Hepatocyte (in vitro differentiated cells): ENCODE results near the gene KCNK17.

Source experiments
- CTCF ChIP-seq: fragments of 200-600 bp; sonication (generic); IDR thresholded peaks from 2 replicates; pipeline ENCODE4 v1.5.1; 2016; ENCODE audit warnings: antibody characterized with exemption, mild to moderate bottlenecking; ENCODE audit not compliant: poor library complexity
- EZH2 ChIP-seq: fragments of 200-600 bp; sonication (generic); IDR thresholded peaks from 2 replicates; pipeline ENCODE4 v1.6.1; 2016; ENCODE audit warnings: antibody characterized with exemption, mild to moderate bottlenecking, borderline replicate concordance

- TF ChIP-seq CTCF: no peak
- TF ChIP-seq EZH2: no peak
These were observed 50.7 kb downstream of the KCNK17 start for GRCh38 chr6:39263303-39264037.
